ENCODE data around the gene ANO10. TPM values are rescaled to one million over a fixed set of nuclear protein-coding genes. Genes with fewer than 3 reads are reported as not detected.

ANO10 gene
- total and polyA plus RNA-seq, 4 donors, result 19.9 to 33.2 (median 25.3) TPM

- WGBS, 2 donors, result 86 to 94% methylated on average over 6 of the region's 6 CpGs
- no peaks in the 10 kb centered on the region for H3K36me3 ChIP-seq (ENCODE audit: control insufficient read depth in 4 of 4, insufficient read depth in 4 of 4, low read length in 4 of 4)
Measured at GRCh38 chr3:43399034-43399433, 222.8 kb downstream of the ANO10 start.

GRCh38 chr3:43394041-43394554, 227.7 kb downstream of the ANO10 start:
- 3 to 30% methylated on average over 2 of the region's 2 CpGs for WGBS, 2 donors
- H3K4me1 ChIP-seq (ENCODE audit: control insufficient read depth in 5 of 5, insufficient read depth in 5 of 5, low read length in 5 of 5), result peaks cover under 1 to 17% (median 8%) of the 10 kb centered on the region in 5 donors
- no peaks in the 10 kb centered on the region for H3K27me3 ChIP-seq (ENCODE audit: control insufficient read depth in 3 of 3, insufficient read depth in 3 of 3, low read length in 2 of 3)
- H3K9ac ChIP-seq (ENCODE audit: insufficient read depth in 1 of 2, low read length in 2 of 2), result no peak overlapping the region
- H3K9me3 ChIP-seq (ENCODE audit: control insufficient read depth in 4 of 4, insufficient read depth in 3 of 4, low read length in 3 of 4), result no peaks in the 10 kb centered on the region
- DNase-seq (peak; percentile 64 to 90 (median 79)), ATAC-seq (ENCODE audit: insufficient read depth, low FRiP score) (peak; percentile 32)
- H3K36me3 ChIP-seq (ENCODE audit: control insufficient read depth in 4 of 4, insufficient read depth in 4 of 4, low read length in 4 of 4), result no peaks in the 10 kb centered on the region
- H3K27ac ChIP-seq (ENCODE audit: low read depth in 1 of 2, low read length in 1 of 2), result peak overlapping the region in 1 of 2 donors; percentile 49
- TF ChIP-seq CTCF (IDR thresholded peaks at IDR 0.05; ENCODE audit: control extremely low read depth, extremely low read depth), result no peak
- no peak overlapping the region for H3K4me3 ChIP-seq

More at GRCh38 chr3:43399034-43399433, 222.8 kb downstream of the ANO10 start:
- Histone ChIP-seq H3K9ac (ENCODE audit: insufficient read depth in 1 of 2, low read length in 2 of 2) (no peak overlapping the region), H3K27me3 (ENCODE audit: control insufficient read depth in 3 of 3, insufficient read depth in 3 of 3, low read length in 2 of 3) (no peaks in the 10 kb centered on the region), H3K4me3 (no peak overlapping the region), H3K27ac (ENCODE audit: low read depth in 1 of 2, low read length in 1 of 2) (no peak overlapping the region), H3K9me3 (ENCODE audit: control insufficient read depth in 4 of 4, insufficient read depth in 3 of 4, low read length in 3 of 4) (no peaks in the 10 kb centered on the region), H3K4me1 (ENCODE audit: control insufficient read depth in 5 of 5, insufficient read depth in 5 of 5, low read length in 5 of 5) (peaks cover 2 to 35% (median 8%) of the 10 kb centered on the region in 5 donors)
- DNase-seq, result no peak
- ATAC-seq (ENCODE audit: insufficient read depth, low FRiP score), result no peak
- TF ChIP-seq CTCF (IDR thresholded peaks at IDR 0.05; ENCODE audit: control extremely low read depth, extremely low read depth), result no peak

GRCh38 chr3:43391621-43392020, 230.2 kb downstream of the ANO10 start:
- peaks cover 5 to 26% (median 11%) of the 10 kb centered on the region in 5 donors for H3K4me1 ChIP-seq (ENCODE audit: control insufficient read depth in 5 of 5, insufficient read depth in 5 of 5, low read length in 5 of 5)
- no peak overlapping the region for H3K4me3 ChIP-seq
- ATAC-seq (ENCODE audit: insufficient read depth, low FRiP score) (no peak), DNase-seq (no peak)
- no peaks in the 10 kb centered on the region for H3K36me3 ChIP-seq (ENCODE audit: control insufficient read depth in 4 of 4, insufficient read depth in 4 of 4, low read length in 4 of 4)
- H3K27ac ChIP-seq (ENCODE audit: low read depth in 1 of 2, low read length in 1 of 2), result peak overlapping the region in 1 of 2 donors; percentile 66
- 46 to 97% methylated on average over 1 of the region's 1 CpG for WGBS, 2 donors
- H3K9ac ChIP-seq (ENCODE audit: insufficient read depth in 1 of 2, low read length in 2 of 2), result no peak overlapping the region
- H3K27me3 ChIP-seq (ENCODE audit: control insufficient read depth in 3 of 3, insufficient read depth in 3 of 3, low read length in 2 of 3), result no peaks in the 10 kb centered on the region
- no peak for TF ChIP-seq CTCF (IDR thresholded peaks at IDR 0.05; ENCODE audit: control extremely low read depth, extremely low read depth)
- no peaks in the 10 kb centered on the region for H3K9me3 ChIP-seq (ENCODE audit: control insufficient read depth in 4 of 4, insufficient read depth in 3 of 4, low read length in 3 of 4)

- no peaks in the 10 kb centered on the region for H3K9me3 ChIP-seq (ENCODE audit: control insufficient read depth in 4 of 4, insufficient read depth in 3 of 4, low read length in 3 of 4)
- ATAC-seq (ENCODE audit: insufficient read depth, low FRiP score), result no peak
- no peak overlapping the region for H3K4me3 ChIP-seq
- peak overlapping the region; percentile 79 to 94 for H3K27ac ChIP-seq (ENCODE audit: low read depth in 1 of 2, low read length in 1 of 2)
- no peak overlapping the region for H3K9ac ChIP-seq (ENCODE audit: insufficient read depth in 1 of 2, low read length in 2 of 2)
- TF ChIP-seq CTCF (IDR thresholded peaks at IDR 0.05; ENCODE audit: control extremely low read depth, extremely low read depth), result no peak
- peaks cover 5 to 26% (median 11%) of the 10 kb centered on the region in 5 donors for H3K4me1 ChIP-seq (ENCODE audit: control insufficient read depth in 5 of 5, insufficient read depth in 5 of 5, low read length in 5 of 5)
- no peak for DNase-seq
- 94 to 100% methylated on average over 1 of the region's 1 CpG for WGBS, 2 donors
- H3K27me3 ChIP-seq (ENCODE audit: control insufficient read depth in 3 of 3, insufficient read depth in 3 of 3, low read length in 2 of 3), result no peaks in the 10 kb centered on the region
- no peaks in the 10 kb centered on the region for H3K36me3 ChIP-seq (ENCODE audit: control insufficient read depth in 4 of 4, insufficient read depth in 4 of 4, low read length in 4 of 4)
Measured at GRCh38 chr3:43390255-43390588, 231.6 kb downstream of the ANO10 start.
